ENCODE measurements around the gene SERTAD1. TPM values are rescaled to one million over a fixed set of nuclear protein-coding genes. Genes with fewer than 3 reads are reported as not detected.
A peak's percentile ranks its signal among the peaks of the same experiment; 100 is the strongest.

Gene SERTAD1
- total and polyA plus RNA-seq, 9 donors = 2.3 to 15.2 (median 11.1) TPM

GRCh38 chr19:40392894-40393517, 32.8 kb downstream of the SERTAD1 start:
- Histone ChIP-seq H3K4me1 (ENCODE audit: insufficient read depth) (peaks cover 2% of the 10 kb centered on the region), H3K36me3 (no peaks in the 10 kb centered on the region), H3K27ac (no peak overlapping the region), H3K4me3 (no peak overlapping the region), H3K9me3 (no peaks in the 10 kb centered on the region), H3K27me3 (no peaks in the 10 kb centered on the region)
- no peak for DNase-seq
- WGBS, 3 donors = 15 to 33% (median 15%) methylated on average over 9 of the region's 9 CpGs
- TF ChIP-seq POLR2A (IDR thresholded peaks at IDR 0.05) (no peak), EP300 (IDR thresholded peaks at IDR 0.05) (no peak), CTCF (IDR thresholded peaks at IDR 0.05) (no peak)
- intact Hi-C loops (cut with DNase I) = no loop called here

- Histone ChIP-seq H3K36me3 (no peaks in the 10 kb centered on the region), H3K27ac (no peak overlapping the region), H3K27me3 (no peaks in the 10 kb centered on the region), H3K4me3 (no peak overlapping the region), H3K9me3 (no peaks in the 10 kb centered on the region), H3K4me1 (ENCODE audit: insufficient read depth) (peaks cover 2% of the 10 kb centered on the region)
- DNase-seq = no peak
- intact Hi-C loops (cut with DNase I) = no loop called here
- 62 to 77% (median 72%) methylated on average over 8 of the region's 8 CpGs for WGBS, 3 donors
- TF ChIP-seq EP300 (IDR thresholded peaks at IDR 0.05) (no peak), CTCF (IDR thresholded peaks at IDR 0.05) (no peak), POLR2A (IDR thresholded peaks at IDR 0.05) (no peak)
Measured at GRCh38 chr19:40392123-40392522, 33.7 kb downstream of the SERTAD1 start.

GRCh38 chr19:40390084-40390742, 35.6 kb downstream of the SERTAD1 start, which contains the start of gene HIPK4:
TSS of gene HIPK4 (minus strand) at chr19:40390181. CDS start at chr19:40389902, 279 bp downstream.
- Histone ChIP-seq H3K4me1 (ENCODE audit: insufficient read depth) (peaks cover 2% of the 10 kb centered on the region), H3K27me3 (no peaks in the 10 kb centered on the region), H3K36me3 (no peaks in the 10 kb centered on the region), H3K4me3 (no peak within 1 kb of the TSS), H3K27ac (no peak within 1 kb of the TSS), H3K9me3 (no peaks in the 10 kb centered on the region)
- DNase-seq = no peak
- TF ChIP-seq POLR2A (IDR thresholded peaks at IDR 0.05) = no peak
- no peak for TF ChIP-seq EP300 (IDR thresholded peaks at IDR 0.05)
- no peak for TF ChIP-seq CTCF (IDR thresholded peaks at IDR 0.05)
- 81 to 87% (median 83%) methylated on average over 10 of the region's 10 CpGs for WGBS, 3 donors
- intact Hi-C loops (cut with DNase I) = no loop called here

GRCh38 chr19:40389404-40390083, 36.2 kb downstream of the SERTAD1 start:
- intact Hi-C loops (cut with DNase I) = no loop called here
- H3K4me3 ChIP-seq = no peak overlapping the region
- H3K27ac ChIP-seq = no peak overlapping the region
- no peaks in the 10 kb centered on the region for H3K36me3 ChIP-seq
- TF ChIP-seq CTCF (IDR thresholded peaks at IDR 0.05) (no peak), POLR2A (IDR thresholded peaks at IDR 0.05) (no peak), EP300 (IDR thresholded peaks at IDR 0.05) (no peak)
- no peaks in the 10 kb centered on the region for H3K9me3 ChIP-seq
- H3K27me3 ChIP-seq = no peaks in the 10 kb centered on the region
- H3K4me1 ChIP-seq (ENCODE audit: insufficient read depth) = peaks cover 2% of the 10 kb centered on the region
- 93 to 95% (median 95%) methylated on average over 33 of the region's 33 CpGs for WGBS, 3 donors
- DNase-seq = peak in 1 of 5 donors; percentile 18
